IMR-90 (cell line): ENCODE data around the gene DOCK2. TPM values are rescaled to one million over a fixed set of nuclear protein-coding genes. Genes with fewer than 3 reads are reported as not detected.

Source experiments
- ATAC-seq: fragments of 200-7000 bp; cut with Tn5 transposase; 2 replicates; pipeline ENCODE4 v1.9.1; 2020; ENCODE audit warnings: low read depth, mild to moderate bottlenecking, moderate library complexity
- BruUV-seq: library from RNA; stranded (reverse); fragments of 400-500 nt; replicated peaks from 2 replicates; lab custom pipeline; 2021; lab: Mats Ljungman, UMichigan
- CTCF ChIA-PET: fragments of 300-600 bp; formaldehyde crosslinking; extraction: SDS; loops from one replicate; lab custom pipeline; 2021; ENCODE audit warnings: antibody characterized with exemption; lab: Yijun Ruan, JAX
- POLR2A ChIA-PET: fragments of 300-600 bp; sonication (Branson Sonifier 250); formaldehyde crosslinking; loops from one replicate; lab custom pipeline; 2022; ENCODE audit warnings: antibody characterized with exemption; ENCODE audit not compliant: unreplicated experiment; lab: Charles Lee
- DNase-seq: peaks from one replicate; pipeline ENCODE4 v3.0.0; 2013
- H2AFZ ChIP-seq: replicated peaks from 2 replicates; pipeline ENCODE3; 2013; ENCODE audit warnings: low read length, mild to moderate bottlenecking; ENCODE audit not compliant: poor library complexity
- H2AK5ac ChIP-seq: 2 replicates; pipeline ENCODE4 v1.6.1; 2013; ENCODE audit warnings: low read depth, low read length, inconsistent platforms
- H2AK9ac ChIP-seq: replicated peaks from 2 replicates; pipeline ENCODE3; 2013; ENCODE audit warnings: mild to moderate bottlenecking, low read depth, low read length, moderate library complexity; ENCODE audit not compliant: poor library complexity
- H2BK120ac ChIP-seq: 2 replicates; pipeline ENCODE4 v1.6.1; 2013; ENCODE audit warnings: low read depth, low read length, inconsistent platforms
- H2BK15ac ChIP-seq: 3 replicates; pipeline ENCODE4 v1.6.1; 2013; ENCODE audit warnings: low read depth, low read length, inconsistent platforms
- H2BK20ac ChIP-seq: 2 replicates; pipeline ENCODE4 v1.6.1; 2013; ENCODE audit warnings: low read depth, mild to moderate bottlenecking, inconsistent platforms, low read length, moderate library complexity
- H2BK5ac ChIP-seq: 2 replicates; pipeline ENCODE4 v1.6.1; 2013; ENCODE audit warnings: mild to moderate bottlenecking, low read depth, low read length, inconsistent platforms; ENCODE audit not compliant: poor library complexity, severe bottlenecking
- H3K14ac ChIP-seq: replicated peaks from 2 replicates; pipeline ENCODE4 v1.6.1; 2013; ENCODE audit warnings: low read depth, low read length, inconsistent platforms
- H3K18ac ChIP-seq: 2 replicates; pipeline ENCODE4 v1.6.1; 2013; ENCODE audit warnings: low read depth, low read length, control low read depth
- H3K23ac ChIP-seq: 2 replicates; pipeline ENCODE4 v1.6.1; 2013; ENCODE audit warnings: low read depth, low read length, inconsistent platforms
- H3K27ac ChIP-seq: 2 replicates; pipeline ENCODE4 v1.5.1; 2013; ENCODE audit warnings: mild to moderate bottlenecking, control low read depth, low read length; ENCODE audit not compliant: insufficient read depth
- H3K27me3 ChIP-seq: 2 replicates; pipeline ENCODE4 v1.6.1; 2013; ENCODE audit warnings: low read length; ENCODE audit not compliant: control insufficient read depth, insufficient read depth
- H3K36me3 ChIP-seq: 2 replicates; pipeline ENCODE4 v1.6.1; 2013; ENCODE audit warnings: low read length, mixed read lengths; ENCODE audit not compliant: control insufficient read depth, insufficient read depth
- H3K4ac ChIP-seq: 2 replicates; pipeline ENCODE4 v1.6.1; 2013; ENCODE audit warnings: low read depth, low read length, inconsistent platforms
- H3K4me1 ChIP-seq: 2 replicates; pipeline ENCODE4 v1.6.1; 2013; ENCODE audit warnings: low read length, mixed read lengths; ENCODE audit not compliant: control insufficient read depth, insufficient read depth
- H3K4me2 ChIP-seq: 2 replicates; pipeline ENCODE4 v1.6.1; 2013; ENCODE audit warnings: low read depth, mild to moderate bottlenecking, control low read depth, low read length, moderate library complexity
- H3K4me3 ChIP-seq: 2 replicates; pipeline ENCODE4 v1.5.1; 2013; ENCODE audit warnings: low read depth, mild to moderate bottlenecking, control low read depth, low read length, moderate library complexity; ENCODE audit not compliant: insufficient read depth
- H3K56ac ChIP-seq: 2 replicates; pipeline ENCODE4 v1.6.1; 2013; ENCODE audit warnings: low read length, inconsistent platforms; ENCODE audit not compliant: insufficient read depth; ENCODE audit errors: extremely low read depth
- H3K79me1 ChIP-seq, 2 experiments: 2 replicates each; pipeline ENCODE4 v1.6.1; 2013; ENCODE audit warnings: low read length in 2 of 2, inconsistent platforms in 1 of 2, low read depth in 1 of 2
- H3K9ac ChIP-seq: 2 replicates; pipeline ENCODE4 v1.6.1; 2013; ENCODE audit warnings: low read depth, low read length, control low read depth
- H3K9me1 ChIP-seq: 2 replicates; pipeline ENCODE4 v1.6.1; 2013; ENCODE audit warnings: low read length, inconsistent platforms; ENCODE audit not compliant: insufficient read depth
- H3K9me3 ChIP-seq: 2 replicates; pipeline ENCODE4 v1.6.1; 2013; ENCODE audit warnings: low read length; ENCODE audit not compliant: control insufficient read depth, insufficient read depth
- H4K20me1 ChIP-seq: 2 replicates; pipeline ENCODE4 v1.6.1; 2013; ENCODE audit warnings: low read length, inconsistent platforms; ENCODE audit not compliant: insufficient read depth
- H4K5ac ChIP-seq: 2 replicates; pipeline ENCODE4 v1.6.1; 2013; ENCODE audit warnings: mild to moderate bottlenecking, low read depth, low read length, control low read depth
- H4K8ac ChIP-seq, 2 experiments: 2 replicates each; pipeline ENCODE4 v1.6.1; 2013; ENCODE audit warnings: low read depth in 2 of 2, low read length in 2 of 2, control low read depth in 1 of 2, inconsistent platforms in 1 of 2
- H4K91ac ChIP-seq: 2 replicates; pipeline ENCODE4 v1.6.1; 2013; ENCODE audit warnings: low read depth, low read length, inconsistent platforms; ENCODE audit not compliant: insufficient read depth
- BHLHE40 ChIP-seq: fragments of 150-350 bp; IDR thresholded peaks from 2 replicates; pipeline ENCODE4 v1.6.1; 2016; ENCODE audit warnings: mild to moderate bottlenecking, low read depth, low read length
- CEBPB ChIP-seq: IDR thresholded peaks from 2 replicates; pipeline ENCODE4 v1.6.1; 2012; ENCODE audit warnings: low read depth, low read length, improper control_type of control experiment
- CHD1 ChIP-seq: IDR thresholded peaks from 2 replicates; pipeline ENCODE4 v1.6.1; 2012; ENCODE audit warnings: low read depth, low read length, improper control_type of control experiment
- FOS ChIP-seq: fragments of 150-350 bp; IDR thresholded peaks from 2 replicates; pipeline ENCODE4 v1.6.1; 2016; ENCODE audit warnings: low read depth, low read length
- MAFK ChIP-seq: IDR thresholded peaks from 2 replicates; pipeline ENCODE4 v1.6.1; 2012; ENCODE audit warnings: low read depth, low read length, improper control_type of control experiment
- MAZ ChIP-seq: IDR thresholded peaks from 2 replicates; pipeline ENCODE4 v1.6.1; 2012; ENCODE audit warnings: low read depth, mild to moderate bottlenecking, low read length, improper control_type of control experiment, moderate library complexity, borderline replicate concordance
- MXI1 ChIP-seq: IDR thresholded peaks from 2 replicates; pipeline ENCODE4 v1.6.1; 2012; ENCODE audit warnings: low read depth, mild to moderate bottlenecking, low read length, moderate library complexity, borderline replicate concordance
- NFE2L2 ChIP-seq: fragments of 150-350 bp; IDR thresholded peaks from 2 replicates; pipeline ENCODE4 v1.6.1; 2016; ENCODE audit warnings: low read depth, mild to moderate bottlenecking, low read length
- POLR2A ChIP-seq: IDR thresholded peaks from 2 replicates; pipeline ENCODE4 v1.6.1; 2012; ENCODE audit warnings: mild to moderate bottlenecking, low read depth, low read length
- RAD21 ChIP-seq: IDR thresholded peaks from 2 replicates; pipeline ENCODE4 v1.6.1; 2012; ENCODE audit warnings: low read length, improper control_type of control experiment
- RCOR1 ChIP-seq: IDR thresholded peaks from 2 replicates; pipeline ENCODE4 v1.6.1; 2012; ENCODE audit warnings: mild to moderate bottlenecking, low read length, improper control_type of control experiment; ENCODE audit not compliant: insufficient replicate concordance
- RFX5 ChIP-seq: IDR thresholded peaks from 2 replicates; pipeline ENCODE4 v1.8.0; 2012; ENCODE audit warnings: low read depth, mild to moderate bottlenecking, low read length, moderate library complexity
- SMC3 ChIP-seq: fragments of 150-350 bp; IDR thresholded peaks from 2 replicates; pipeline ENCODE4 v1.6.1; 2016; ENCODE audit warnings: low read depth, mild to moderate bottlenecking, antibody characterized with exemption, low read length, moderate library complexity
- WGBS, 2 experiments: methylation state at CpG; one replicate each; pipeline versions ENCODE4 v1.1.5 to v1.1.7; 2013; ENCODE audit warnings: missing lambda C conversion rate in 2 of 2; ENCODE audit not compliant: insufficient read length in 1 of 2; ENCODE audit errors: extremely low coverage in 2 of 2; 5-methylcytosine and 5-hydroxymethylcytosine counted together
- dilution Hi-C: fragments of 300-500 bp; cut with HindIII; formaldehyde crosslinking; loops from one replicate; pipeline ENCODE4 v1.14.3; 2018; ENCODE audit warnings: low sequenced_read_pairs; ENCODE audit not compliant: unreplicated experiment
- in situ Hi-C: fragments of 300-500 bp; cut with MboI; formaldehyde crosslinking; loops from 3 replicates; pipeline ENCODE4 v1.14.3; 2019; ENCODE audit warnings: low sequenced_read_pairs, inconsistent platforms, mixed read lengths
- intact Hi-C: fragments of 100-400 bp; cut with micrococcal nuclease; formaldehyde crosslinking; loops from 2 replicates; pipeline ENCODE4 v1.10.0; 2022
- polyA plus RNA-seq, 3 experiments: library from polyadenylated mRNA; depleted of rRNA; stranded (reverse); fragments of >200 nt; gene quantifications; 2 replicates each; pipeline ENCODE4 v1.2.3, GENCODE V29; 2012; ENCODE audit warnings: low replicate concordance in 1 of 3
- total RNA-seq: library from RNA; depleted of rRNA; stranded (reverse); fragments of >200 nt; gene quantifications from 2 replicates; pipeline ENCODE4 v1.2.3, GENCODE V29; 2012
- TF ChIP-seq, protein P1 (sequence below): fragments of 150-350 bp; IDR thresholded peaks from 2 replicates; pipeline ENCODE4 v1.6.1; 2017; ENCODE audit warnings: mild to moderate bottlenecking, antibody characterized with exemption, low read length, low read depth
- TF ChIP-seq, protein P2 (sequence below): fragments of 150-350 bp; IDR thresholded peaks from 2 replicates; pipeline ENCODE4 v1.6.1; 2016; ENCODE audit warnings: low read depth, mild to moderate bottlenecking, low read length, moderate library complexity, borderline replicate concordance
- TF ChIP-seq, protein P3 (sequence below): conservative IDR thresholded peaks from 2 replicates; pipeline ENCODE4 v1.5.1; 2012; ENCODE audit warnings: mild to moderate bottlenecking, low read depth, low read length, improper control_type of control experiment

Gene DOCK2
- total and polyA plus RNA-seq, 2 of the 4 experiments (the other 2 are of a cell fraction), result 0.72 to 3.0 TPM

DNA sequence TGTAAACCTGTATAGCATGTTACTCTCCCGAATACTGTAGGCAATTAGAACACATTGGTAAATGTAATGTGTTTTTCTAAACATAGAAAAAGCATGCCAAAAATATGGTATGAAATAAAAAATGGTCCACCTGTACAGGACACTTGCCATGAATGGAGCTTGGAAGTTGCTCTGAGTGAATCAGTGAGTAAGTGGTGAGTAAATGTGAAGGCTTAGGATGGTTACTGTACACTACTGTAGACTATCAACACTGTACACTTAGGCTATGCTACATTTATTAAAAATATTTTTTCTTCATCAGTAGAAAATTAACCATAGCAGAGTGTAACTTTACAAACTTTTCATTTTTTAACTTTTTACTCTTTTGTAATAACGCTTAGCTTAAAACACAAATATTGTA is 301.4 kb downstream of the DOCK2 start:
- H2AK5ac ChIP-seq, result no peak overlapping the region
- WGBS, 2 experiments, result no CpG with 5 or more reads among the region's 2 CpGs
- TF ChIP-seq, protein P1, sequence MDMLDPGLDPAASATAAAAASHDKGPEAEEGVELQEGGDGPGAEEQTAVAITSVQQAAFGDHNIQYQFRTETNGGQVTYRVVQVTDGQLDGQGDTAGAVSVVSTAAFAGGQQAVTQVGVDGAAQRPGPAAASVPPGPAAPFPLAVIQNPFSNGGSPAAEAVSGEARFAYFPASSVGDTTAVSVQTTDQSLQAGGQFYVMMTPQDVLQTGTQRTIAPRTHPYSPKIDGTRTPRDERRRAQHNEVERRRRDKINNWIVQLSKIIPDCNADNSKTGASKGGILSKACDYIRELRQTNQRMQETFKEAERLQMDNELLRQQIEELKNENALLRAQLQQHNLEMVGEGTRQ, result no peak
- TF ChIP-seq CHD1, result no peak
- TF ChIP-seq FOS, result no peak
- TF ChIP-seq SMC3, result no peak
- no peak for TF ChIP-seq NFE2L2
- no peak for TF ChIP-seq MAZ
- TF ChIP-seq MAFK, result no peak
- no peak for TF ChIP-seq RFX5
- TF ChIP-seq BHLHE40, result no peak
- no peak for TF ChIP-seq RAD21
- no peak for TF ChIP-seq POLR2A
- TF ChIP-seq, protein P2, sequence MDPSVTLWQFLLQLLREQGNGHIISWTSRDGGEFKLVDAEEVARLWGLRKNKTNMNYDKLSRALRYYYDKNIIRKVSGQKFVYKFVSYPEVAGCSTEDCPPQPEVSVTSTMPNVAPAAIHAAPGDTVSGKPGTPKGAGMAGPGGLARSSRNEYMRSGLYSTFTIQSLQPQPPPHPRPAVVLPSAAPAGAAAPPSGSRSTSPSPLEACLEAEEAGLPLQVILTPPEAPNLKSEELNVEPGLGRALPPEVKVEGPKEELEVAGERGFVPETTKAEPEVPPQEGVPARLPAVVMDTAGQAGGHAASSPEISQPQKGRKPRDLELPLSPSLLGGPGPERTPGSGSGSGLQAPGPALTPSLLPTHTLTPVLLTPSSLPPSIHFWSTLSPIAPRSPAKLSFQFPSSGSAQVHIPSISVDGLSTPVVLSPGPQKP, result no peak
- no peak for TF ChIP-seq CEBPB
- no peak for TF ChIP-seq MXI1
- TF ChIP-seq, protein P3, sequence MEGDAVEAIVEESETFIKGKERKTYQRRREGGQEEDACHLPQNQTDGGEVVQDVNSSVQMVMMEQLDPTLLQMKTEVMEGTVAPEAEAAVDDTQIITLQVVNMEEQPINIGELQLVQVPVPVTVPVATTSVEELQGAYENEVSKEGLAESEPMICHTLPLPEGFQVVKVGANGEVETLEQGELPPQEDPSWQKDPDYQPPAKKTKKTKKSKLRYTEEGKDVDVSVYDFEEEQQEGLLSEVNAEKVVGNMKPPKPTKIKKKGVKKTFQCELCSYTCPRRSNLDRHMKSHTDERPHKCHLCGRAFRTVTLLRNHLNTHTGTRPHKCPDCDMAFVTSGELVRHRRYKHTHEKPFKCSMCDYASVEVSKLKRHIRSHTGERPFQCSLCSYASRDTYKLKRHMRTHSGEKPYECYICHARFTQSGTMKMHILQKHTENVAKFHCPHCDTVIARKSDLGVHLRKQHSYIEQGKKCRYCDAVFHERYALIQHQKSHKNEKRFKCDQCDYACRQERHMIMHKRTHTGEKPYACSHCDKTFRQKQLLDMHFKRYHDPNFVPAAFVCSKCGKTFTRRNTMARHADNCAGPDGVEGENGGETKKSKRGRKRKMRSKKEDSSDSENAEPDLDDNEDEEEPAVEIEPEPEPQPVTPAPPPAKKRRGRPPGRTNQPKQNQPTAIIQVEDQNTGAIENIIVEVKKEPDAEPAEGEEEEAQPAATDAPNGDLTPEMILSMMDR, result no peak
- no peak for TF ChIP-seq RCOR1
- no peaks in the 10 kb centered on the region for H3K9me3 ChIP-seq
- peaks cover 15 to 44% of the 10 kb centered on the region in 2 experiments; a peak in 3 of 4 replicates for H3K79me1 ChIP-seq
- ChIA-PET CTCF (interaction anchor here (0.6 kb wide), 1 partner anchor 189 kb away, joined by 4 read pairs; no protein-coding TSS in a partner anchor), POLR2A (interaction anchor here (0.5 kb wide), 1 partner anchor 681 kb away, joined by 8 read pairs; no protein-coding TSS in a partner anchor)
- H3K27me3 ChIP-seq, result no peaks in the 10 kb centered on the region
- no peak for DNase-seq
- H2AK9ac ChIP-seq, result no peak overlapping the region
- no peak overlapping the region for H3K9ac ChIP-seq
- no peak overlapping the region for H3K23ac ChIP-seq
- no peak overlapping the region for H2BK5ac ChIP-seq
- H3K56ac ChIP-seq, result no peak overlapping the region
- H3K14ac ChIP-seq, result no peak overlapping the region
- BruUV-seq, result no TSS peak
- dilution Hi-C loops, result no loop called here
- H2AFZ ChIP-seq, result no peak overlapping the region
- no peak overlapping the region for H3K4me2 ChIP-seq
- H4K5ac ChIP-seq, result no peak overlapping the region
- no peaks in the 10 kb centered on the region for H4K20me1 ChIP-seq
- no peak overlapping the region for H4K8ac ChIP-seq
- in situ Hi-C loops, result no loop called here
- no peak overlapping the region for H3K4ac ChIP-seq
- peaks cover 12% of the 10 kb centered on the region for H3K4me1 ChIP-seq
- H2BK20ac ChIP-seq, result no peak overlapping the region
- H2BK120ac ChIP-seq, result no peak overlapping the region
- no peak overlapping the region for H3K27ac ChIP-seq
- ATAC-seq, result no peak
- H3K4me3 ChIP-seq, result no peak overlapping the region
- intact Hi-C loops, result no loop called here
- no peaks in the 10 kb centered on the region; the same call in 1 of the 2 replicates for H3K36me3 ChIP-seq
- no peak overlapping the region for H2BK15ac ChIP-seq
- peaks cover 14% of the 10 kb centered on the region for H3K9me1 ChIP-seq
- no peak overlapping the region for H3K18ac ChIP-seq
- no peak overlapping the region for H4K91ac ChIP-seq
